HG02884 (cell line): Measurements from ENCODE around the gene STING1.
"Not testable (repeated sequence)": the region's sequence is repeated elsewhere in the genome, so short reads cannot be mapped to it uniquely, and the experiment has no call there.

Source experiments
- ATAC-seq: cut with Tn5 transposase; IDR thresholded peaks from one replicate; pipeline ENCODE4 v1.9.1; 2021; ENCODE audit warnings: mild to moderate bottlenecking, moderate library complexity; ENCODE audit not compliant: unreplicated experiment

STING1 gene

GRCh38 chr5:139440416-139440815 lies 42.1 kb downstream of the STING1 start:
- ATAC-seq = not testable (repeated sequence)

DNA sequence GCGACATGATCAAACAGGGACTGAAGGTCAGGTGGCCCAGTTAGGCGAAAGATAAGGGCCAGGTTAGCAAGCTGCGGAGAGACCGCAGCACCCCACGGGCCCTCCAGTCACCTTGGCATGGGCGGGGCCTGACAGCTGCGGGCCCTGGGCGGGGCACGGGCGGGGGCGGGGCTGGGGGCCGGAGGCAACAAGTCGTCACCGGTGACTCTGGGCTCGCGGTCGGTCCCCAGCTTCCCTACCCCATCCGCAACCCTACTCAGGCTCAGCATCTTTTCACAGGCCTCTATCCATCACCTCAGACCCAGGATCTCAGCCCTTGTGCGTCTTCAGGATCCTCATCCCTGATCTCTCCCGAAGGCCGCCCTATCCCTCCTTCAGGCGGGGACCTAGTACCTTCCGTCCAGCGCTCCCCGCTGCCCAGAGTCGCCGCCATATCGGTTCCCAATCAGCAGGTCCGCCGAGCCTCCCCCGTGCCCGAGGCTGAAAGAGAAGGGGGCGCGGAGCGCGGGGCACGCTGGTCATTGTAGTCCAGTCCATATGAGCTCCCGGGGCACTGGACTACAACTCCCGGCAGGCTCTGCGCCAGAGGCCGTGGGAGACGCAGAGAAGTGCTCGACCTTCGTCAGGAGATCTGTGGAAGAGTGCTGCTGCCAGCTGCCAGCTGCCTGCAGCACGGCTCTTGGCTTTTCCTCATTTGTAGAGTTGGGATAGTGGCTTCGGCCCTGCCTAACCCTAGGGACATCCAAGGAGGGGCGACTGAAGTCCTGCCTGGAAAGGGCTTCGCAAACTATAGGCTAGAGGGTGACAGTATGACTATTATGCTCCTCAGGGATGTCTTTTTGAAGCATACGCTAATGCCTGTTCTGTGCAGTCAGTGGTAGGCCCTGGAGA lies 43.3 kb downstream of the STING1 start, which contains the start of gene DNAJC18:
Gene DNAJC18 (minus strand): TSS at position 513 of the 891 bp plus-strand sequence. CDS start 80 bp downstream, at position 433.
- peak; percentile 89 for ATAC-seq

- ATAC-seq = no peak
Measured at GRCh38 chr5:139438707-139439012, 43.9 kb downstream of the STING1 start.

- ATAC-seq = no peak
Measured at GRCh38 chr5:139435676-139436075, 46.9 kb downstream of the STING1 start.

- ATAC-seq = no peak
Measured at GRCh38 chr5:139431706-139432105, 50.9 kb downstream of the STING1 start.

GRCh38 chr5:139430015-139430414 lies 52.5 kb downstream of the STING1 start:
- ATAC-seq = no peak

GRCh38 chr5:139426203-139426885 lies 56.2 kb downstream of the STING1 start:
- no peak for ATAC-seq
